ENCODE measurements around the gene FBXL5.

- no peak for TF ChIP-seq CTCF (IDR thresholded peaks at IDR 0.05)
- TF ChIP-seq EZH2 (IDR thresholded peaks at IDR 0.05; ENCODE audit: borderline replicate concordance, insufficient read depth, low read depth, low read length, poor library complexity, severe bottlenecking): no peak
Observed at GRCh38 chr4:15585331-15585730, 69.8 kb downstream of the FBXL5 start.
